ENCODE results near the gene GALNTL6.

The GALNTL6 gene

DNA sequence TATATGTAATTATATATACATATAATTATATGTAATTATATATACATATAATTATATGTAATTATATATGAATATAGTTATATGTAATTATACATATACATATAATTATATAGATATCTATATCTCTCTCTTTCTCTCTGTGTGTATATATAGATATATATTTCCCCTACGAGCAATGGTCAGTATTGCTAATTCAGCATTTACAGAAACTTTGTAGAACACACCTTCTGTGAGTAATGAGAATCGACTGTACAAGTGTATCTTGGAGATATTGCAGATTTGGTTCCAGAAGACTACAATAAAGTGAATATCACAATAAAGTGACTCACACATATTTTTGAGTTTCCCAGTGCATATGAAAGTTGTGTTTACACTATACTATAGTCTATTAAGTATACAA, 33.7 kb downstream of the GALNTL6 start:
- Histone ChIP-seq H3K9me3 (ENCODE audit: severe bottlenecking) (no peaks in the 10 kb centered on the region), H3K36me3 (ENCODE audit: low read depth) (no peaks in the 10 kb centered on the region), H3K27me3 (ENCODE audit: insufficient read depth, poor library complexity, severe bottlenecking) (no peaks in the 10 kb centered on the region), H3K4me3 (ENCODE audit: severe bottlenecking) (no peak overlapping the region), H3K4me1 (ENCODE audit: insufficient read depth, poor library complexity, severe bottlenecking) (no peaks in the 10 kb centered on the region), H3K27ac (ENCODE audit: poor library complexity, severe bottlenecking) (no peak overlapping the region)
- ATAC-seq (ENCODE audit: low read depth) (no peak), DNase-seq (ENCODE audit: low spot score) (no peak)
- TF ChIP-seq, protein P1, sequence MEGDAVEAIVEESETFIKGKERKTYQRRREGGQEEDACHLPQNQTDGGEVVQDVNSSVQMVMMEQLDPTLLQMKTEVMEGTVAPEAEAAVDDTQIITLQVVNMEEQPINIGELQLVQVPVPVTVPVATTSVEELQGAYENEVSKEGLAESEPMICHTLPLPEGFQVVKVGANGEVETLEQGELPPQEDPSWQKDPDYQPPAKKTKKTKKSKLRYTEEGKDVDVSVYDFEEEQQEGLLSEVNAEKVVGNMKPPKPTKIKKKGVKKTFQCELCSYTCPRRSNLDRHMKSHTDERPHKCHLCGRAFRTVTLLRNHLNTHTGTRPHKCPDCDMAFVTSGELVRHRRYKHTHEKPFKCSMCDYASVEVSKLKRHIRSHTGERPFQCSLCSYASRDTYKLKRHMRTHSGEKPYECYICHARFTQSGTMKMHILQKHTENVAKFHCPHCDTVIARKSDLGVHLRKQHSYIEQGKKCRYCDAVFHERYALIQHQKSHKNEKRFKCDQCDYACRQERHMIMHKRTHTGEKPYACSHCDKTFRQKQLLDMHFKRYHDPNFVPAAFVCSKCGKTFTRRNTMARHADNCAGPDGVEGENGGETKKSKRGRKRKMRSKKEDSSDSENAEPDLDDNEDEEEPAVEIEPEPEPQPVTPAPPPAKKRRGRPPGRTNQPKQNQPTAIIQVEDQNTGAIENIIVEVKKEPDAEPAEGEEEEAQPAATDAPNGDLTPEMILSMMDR (IDR thresholded peaks at IDR 0.05; ENCODE audit: poor library complexity, severe bottlenecking) = no peak

DNA sequence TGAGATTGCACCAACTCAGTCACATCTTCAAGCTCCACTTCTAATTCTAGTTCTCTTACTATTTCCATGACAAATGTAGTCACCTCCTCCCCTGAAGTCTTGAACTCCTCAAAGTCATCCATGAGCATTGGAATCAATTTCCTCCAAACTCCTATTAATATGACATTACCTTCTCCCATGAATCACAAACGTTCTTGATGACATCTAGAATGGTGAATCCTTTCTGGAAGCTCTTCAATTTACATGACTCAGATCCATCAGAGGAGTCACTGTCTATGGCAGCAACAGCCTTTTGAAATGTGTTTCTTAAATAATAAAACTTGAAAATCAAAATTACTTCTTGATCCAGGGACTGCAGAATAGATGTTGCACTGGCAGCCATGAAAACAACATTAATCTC, 34.5 kb downstream of the GALNTL6 start:
- Histone ChIP-seq H3K27me3 (ENCODE audit: insufficient read depth, poor library complexity, severe bottlenecking) (no peaks in the 10 kb centered on the region), H3K27ac (ENCODE audit: poor library complexity, severe bottlenecking) (no peak overlapping the region), H3K36me3 (ENCODE audit: low read depth) (no peaks in the 10 kb centered on the region), H3K4me1 (ENCODE audit: insufficient read depth, poor library complexity, severe bottlenecking) (no peaks in the 10 kb centered on the region), H3K4me3 (ENCODE audit: severe bottlenecking) (no peak overlapping the region), H3K9me3 (ENCODE audit: severe bottlenecking) (no peaks in the 10 kb centered on the region)
- DNase-seq (ENCODE audit: low spot score) (no peak), ATAC-seq (ENCODE audit: low read depth) (no peak)
- TF ChIP-seq, protein P1 (IDR thresholded peaks at IDR 0.05; ENCODE audit: poor library complexity, severe bottlenecking) = no peak

DNA sequence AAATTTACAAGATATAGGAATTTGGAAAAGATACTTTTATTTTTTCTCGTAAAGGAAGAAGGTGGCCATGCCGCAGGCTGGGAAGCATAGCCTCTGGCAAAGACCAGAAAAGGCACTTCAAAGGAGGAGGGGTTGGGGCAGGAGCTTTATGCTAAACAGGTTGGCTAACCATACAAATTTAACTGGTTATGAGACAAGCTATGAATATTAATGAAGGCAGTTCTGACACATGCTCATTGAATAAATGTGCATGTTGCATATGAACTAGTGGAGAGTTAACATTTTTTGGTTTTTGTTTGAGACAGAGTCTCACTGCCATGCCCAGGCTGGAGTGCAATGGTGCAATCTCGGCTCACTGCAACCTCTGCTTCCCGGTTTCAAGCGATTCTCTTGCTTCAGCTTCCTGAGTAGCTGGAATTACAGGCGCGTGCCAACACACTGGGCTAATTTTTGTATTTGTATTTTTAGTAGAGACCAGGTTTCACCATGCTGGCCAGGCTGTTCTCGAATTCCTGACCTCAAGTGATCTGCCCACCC, 36.5 kb downstream of the GALNTL6 start:
- DNase-seq (ENCODE audit: low spot score) = no peak
- H3K27ac ChIP-seq (ENCODE audit: poor library complexity, severe bottlenecking) = no peak overlapping the region
- no peaks in the 10 kb centered on the region for H3K36me3 ChIP-seq (ENCODE audit: low read depth)
- H3K4me3 ChIP-seq (ENCODE audit: severe bottlenecking) = no peak overlapping the region
- no peaks in the 10 kb centered on the region for H3K4me1 ChIP-seq (ENCODE audit: insufficient read depth, poor library complexity, severe bottlenecking)
- no peak for ATAC-seq (ENCODE audit: low read depth)
- no peaks in the 10 kb centered on the region for H3K27me3 ChIP-seq (ENCODE audit: insufficient read depth, poor library complexity, severe bottlenecking)
- no peaks in the 10 kb centered on the region for H3K9me3 ChIP-seq (ENCODE audit: severe bottlenecking)
- TF ChIP-seq, protein P1 (IDR thresholded peaks at IDR 0.05; ENCODE audit: poor library complexity, severe bottlenecking) = no peak

DNA sequence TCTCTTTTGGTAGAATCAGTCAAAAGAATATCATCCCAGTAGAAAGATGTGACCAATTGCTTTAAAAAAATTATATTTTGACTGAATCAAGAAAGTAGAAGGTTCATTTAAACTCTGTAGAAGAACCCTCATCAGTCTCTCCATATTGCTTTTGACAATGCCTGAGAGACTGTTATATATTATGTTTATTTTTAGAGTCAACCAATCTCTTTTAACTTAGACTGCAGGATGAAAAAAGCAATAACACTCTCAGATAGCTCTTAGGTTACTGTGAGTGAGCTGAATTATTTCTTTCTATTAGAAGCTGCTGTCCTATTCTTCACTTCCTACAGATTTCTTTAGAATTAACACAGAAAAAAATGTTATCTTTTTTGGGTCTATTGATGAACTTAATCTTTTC, 38.1 kb downstream of the GALNTL6 start:
- Histone ChIP-seq H3K4me1 (ENCODE audit: insufficient read depth, poor library complexity, severe bottlenecking) (no peaks in the 10 kb centered on the region), H3K36me3 (ENCODE audit: low read depth) (no peaks in the 10 kb centered on the region), H3K9me3 (ENCODE audit: severe bottlenecking) (no peaks in the 10 kb centered on the region), H3K27ac (ENCODE audit: poor library complexity, severe bottlenecking) (no peak overlapping the region), H3K27me3 (ENCODE audit: insufficient read depth, poor library complexity, severe bottlenecking) (no peaks in the 10 kb centered on the region), H3K4me3 (ENCODE audit: severe bottlenecking) (no peak overlapping the region)
- ATAC-seq (ENCODE audit: low read depth) = no peak
- no peak for DNase-seq (ENCODE audit: low spot score)
- TF ChIP-seq, protein P1 (IDR thresholded peaks at IDR 0.05; ENCODE audit: poor library complexity, severe bottlenecking) = no peak

DNA sequence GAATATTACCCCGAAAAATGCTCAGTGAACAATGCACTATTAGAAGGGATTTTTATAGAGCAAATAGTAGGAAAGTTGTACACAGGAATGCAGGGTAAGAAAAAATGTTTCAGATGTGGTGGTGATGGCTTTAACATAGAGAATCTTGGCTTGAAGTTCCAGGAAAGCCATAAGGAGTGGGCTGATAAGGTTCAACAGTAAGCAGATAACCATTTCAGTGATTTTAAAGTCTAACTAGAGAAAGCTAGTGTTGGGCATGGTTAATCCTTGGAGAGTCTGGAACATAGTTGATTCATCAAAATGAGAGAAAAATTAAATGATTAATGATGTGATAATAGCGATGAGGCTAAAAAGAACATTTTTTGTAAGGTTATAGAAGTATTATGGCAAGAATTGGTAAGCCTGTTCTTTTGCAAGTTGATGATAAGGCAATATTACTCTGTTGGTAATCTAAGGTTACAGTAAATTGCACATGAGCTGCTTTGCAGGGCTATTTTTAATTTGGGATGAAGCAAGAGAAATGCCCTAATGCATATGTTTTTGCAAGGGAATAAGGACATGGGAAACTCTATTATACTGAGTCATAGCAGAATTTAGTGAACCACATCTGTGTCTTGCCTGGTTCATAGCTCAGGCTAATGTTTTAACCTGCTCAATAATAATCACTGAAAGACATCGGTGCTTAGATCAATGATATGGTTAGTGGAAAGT, 44.3 kb downstream of the GALNTL6 start:
- ATAC-seq (ENCODE audit: low read depth) (no peak), DNase-seq (ENCODE audit: low spot score) (no peak)
- no peaks in the 10 kb centered on the region for H3K36me3 ChIP-seq (ENCODE audit: low read depth)
- H3K4me1 ChIP-seq (ENCODE audit: insufficient read depth, poor library complexity, severe bottlenecking) = no peaks in the 10 kb centered on the region
- H3K27me3 ChIP-seq (ENCODE audit: insufficient read depth, poor library complexity, severe bottlenecking) = no peaks in the 10 kb centered on the region
- no peak overlapping the region for H3K4me3 ChIP-seq (ENCODE audit: severe bottlenecking)
- TF ChIP-seq, protein P1 (IDR thresholded peaks at IDR 0.05; ENCODE audit: poor library complexity, severe bottlenecking) = no peak
- no peaks in the 10 kb centered on the region for H3K9me3 ChIP-seq (ENCODE audit: severe bottlenecking)
- H3K27ac ChIP-seq (ENCODE audit: poor library complexity, severe bottlenecking) = no peak overlapping the region

Data from RWPE2 (cell line).